Urinary bladder (tissue), 4 donors: ENCODE results near the gene PANX2. TPM values are rescaled to one million over a fixed set of nuclear protein-coding genes. Genes with fewer than 3 reads are reported as not detected.
"Not testable (repeated sequence)": the region's sequence is repeated elsewhere in the genome, so short reads cannot be mapped to it uniquely, and the experiment has no call there.

ENCODE experiments used
- DNase-seq: peaks from one replicate; pipeline ENCODE4 v3.0.0-alpha.2; 2015; ENCODE audit errors: extremely low spot score
- H3K27ac ChIP-seq: one replicate; pipeline ENCODE4 v1.5.1; 2013; ENCODE audit warnings: low read depth, mild to moderate bottlenecking, moderate library complexity
- H3K36me3 ChIP-seq: one replicate; pipeline ENCODE4 v1.6.1; 2013; ENCODE audit warnings: mild to moderate bottlenecking, moderate library complexity; ENCODE audit not compliant: insufficient read depth
- H3K4me1 ChIP-seq: one replicate; pipeline ENCODE4 v1.6.1; 2013; ENCODE audit warnings: mild to moderate bottlenecking, moderate library complexity; ENCODE audit not compliant: insufficient read depth
- H3K4me3 ChIP-seq: one replicate; pipeline ENCODE4 v1.5.1; 2013; ENCODE audit warnings: low read depth, low read length
- WGBS: extraction: QIAGEN DNeasy Blood & Tissue Kit; methylation state at CpG from one replicate; pipeline ENCODE4 v1.1.7; 2013; 5-methylcytosine and 5-hydroxymethylcytosine counted together
- polyA plus RNA-seq: library from polyadenylated mRNA; stranded (reverse); fragments of 200-250 nt; gene quantifications from one replicate; pipeline ENCODE4 v1.2.3, GENCODE V29; 2013
- total RNA-seq: library from RNA; depleted of rRNA; stranded (reverse); fragments of >200 nt; gene quantifications from one replicate; pipeline ENCODE4 v1.2.3, GENCODE V29; 2014
- donor health status: healthy with polysubstance abuse.
- donor health status: healthy.

Gene PANX2
- total and polyA plus RNA-seq, 2 donors, result 0.63 to 2.3 TPM

- Histone ChIP-seq H3K36me3 (no peaks in the 10 kb centered on the region), H3K4me3 (no peak overlapping the region), H3K27ac (no peak overlapping the region), H3K4me1 (no peaks in the 10 kb centered on the region)
- no peak for DNase-seq
- 33% methylated on average over 11 of the region's 11 CpGs for WGBS
These were observed 28.6 kb upstream of the PANX2 start for GRCh38 chr22:50141891-50142363.

GRCh38 chr22:50143096-50143495, 27.4 kb upstream of the PANX2 start:
- Histone ChIP-seq H3K4me3 (no peak overlapping the region), H3K4me1 (no peaks in the 10 kb centered on the region), H3K36me3 (no peaks in the 10 kb centered on the region), H3K27ac (no peak overlapping the region)
- no peak for DNase-seq
- WGBS, result 66% methylated on average over 7 of the region's 7 CpGs

GRCh38 chr22:50144005-50144614, 26.4 kb upstream of the PANX2 start:
- 88% methylated on average over 18 of the region's 18 CpGs for WGBS
- H3K36me3 ChIP-seq, result no peaks in the 10 kb centered on the region
- DNase-seq, result no peak
- H3K4me3 ChIP-seq, result no peak overlapping the region
- no peak overlapping the region for H3K27ac ChIP-seq
- no peaks in the 10 kb centered on the region for H3K4me1 ChIP-seq

- no peak for DNase-seq
- H3K4me3 ChIP-seq, result no peak overlapping the region
- H3K36me3 ChIP-seq, result no peaks in the 10 kb centered on the region
- no peak overlapping the region for H3K27ac ChIP-seq
- WGBS, result 71% methylated on average over 25 of the region's 25 CpGs
- no peaks in the 10 kb centered on the region for H3K4me1 ChIP-seq
These were observed 24.7 kb upstream of the PANX2 start for GRCh38 chr22:50145721-50146438.

- Histone ChIP-seq H3K27ac (no peak overlapping the region), H3K36me3 (no peaks in the 10 kb centered on the region), H3K4me3 (no peak overlapping the region), H3K4me1 (no peaks in the 10 kb centered on the region)
- DNase-seq, result no peak
- 43% methylated on average over 27 of the region's 27 CpGs for WGBS
These were observed 23.9 kb upstream of the PANX2 start for GRCh38 chr22:50146439-50147238.

GRCh38 chr22:50147258-50148165, 23.0 kb upstream of the PANX2 start:
- not testable (repeated sequence) for DNase-seq

GRCh38 chr22:50148166-50148500, 22.4 kb upstream of the PANX2 start:
- 92% methylated on average over 12 of the region's 12 CpGs for WGBS
- no peak overlapping the region for H3K27ac ChIP-seq
- no peaks in the 10 kb centered on the region for H3K36me3 ChIP-seq
- DNase-seq, result no peak
- H3K4me1 ChIP-seq, result no peaks in the 10 kb centered on the region
- no peak overlapping the region for H3K4me3 ChIP-seq

More at GRCh38 chr22:50147258-50148165, 23.0 kb upstream of the PANX2 start:
- not testable (repeated sequence) for H3K27ac ChIP-seq, H3K36me3 ChIP-seq, H3K4me3 ChIP-seq, H3K4me1 ChIP-seq
- WGBS, result 80% methylated on average over 14 of the region's 26 CpGs

GRCh38 chr22:50148991-50149721, 21.4 kb upstream of the PANX2 start:
- Histone ChIP-seq H3K4me3 (no peak overlapping the region), H3K36me3 (no peaks in the 10 kb centered on the region), H3K4me1 (no peaks in the 10 kb centered on the region), H3K27ac (no peak overlapping the region)
- WGBS, result 61% methylated on average over 22 of the region's 22 CpGs
- no peak for DNase-seq

GRCh38 chr22:50150161-50151129, 20.1 kb upstream of the PANX2 start:
- Histone ChIP-seq H3K27ac (no peak overlapping the region), H3K36me3 (no peaks in the 10 kb centered on the region), H3K4me1 (no peaks in the 10 kb centered on the region), H3K4me3 (no peak overlapping the region)
- 91% methylated on average over 35 of the region's 35 CpGs for WGBS
- DNase-seq, result no peak

- Histone ChIP-seq H3K27ac (no peak overlapping the region), H3K4me1 (no peaks in the 10 kb centered on the region), H3K36me3 (no peaks in the 10 kb centered on the region), H3K4me3 (no peak overlapping the region)
- no peak for DNase-seq
- 86% methylated on average over 33 of the region's 33 CpGs for WGBS
These were observed 18.7 kb upstream of the PANX2 start for GRCh38 chr22:50151571-50152537.
